ENCODE measurements around the gene MYCN.

GRCh38 chr2:15981646-15982045, 41.3 kb downstream of the MYCN start:
- TF ChIP-seq CTCF (IDR thresholded peaks at IDR 0.05; ENCODE audit: extremely low read depth in 1 of 2, insufficient read depth in 1 of 2, low read depth in 1 of 2, low read length in 2 of 2), result no peak
- no peak for TF ChIP-seq EZH2 (IDR thresholded peaks at IDR 0.05; ENCODE audit: borderline replicate concordance, low read depth, low read length, severe bottlenecking)
- no peak for TF ChIP-seq POLR2AphosphoS5 (IDR thresholded peaks at IDR 0.05; ENCODE audit: insufficient read depth, low read depth, low read length)
- TF ChIP-seq POLR2A (IDR thresholded peaks at IDR 0.05; ENCODE audit: low read depth, low read length), result no peak
- no peak for TF ChIP-seq MYC (IDR thresholded peaks at IDR 0.05; ENCODE audit: low read depth, low read length)
- TF ChIP-seq MAX (IDR thresholded peaks at IDR 0.05; ENCODE audit: insufficient read depth, insufficient read length), result no peak
- TF ChIP-seq GATA2 (IDR thresholded peaks at IDR 0.05; ENCODE audit: insufficient read depth, insufficient read length, low read depth, low read length), result no peak
- TF ChIP-seq JUN (IDR thresholded peaks at IDR 0.05; ENCODE audit: borderline replicate concordance, insufficient read depth, insufficient read length, low read depth), result no peak
- TF ChIP-seq FOS (IDR thresholded peaks at IDR 0.05; ENCODE audit: borderline replicate concordance, insufficient read depth, low read length), result no peak

Data from endothelial cell of umbilical vein (primary cell).